Measurements from ENCODE around the gene PLEKHF1.

The PLEKHF1 gene

DNA sequence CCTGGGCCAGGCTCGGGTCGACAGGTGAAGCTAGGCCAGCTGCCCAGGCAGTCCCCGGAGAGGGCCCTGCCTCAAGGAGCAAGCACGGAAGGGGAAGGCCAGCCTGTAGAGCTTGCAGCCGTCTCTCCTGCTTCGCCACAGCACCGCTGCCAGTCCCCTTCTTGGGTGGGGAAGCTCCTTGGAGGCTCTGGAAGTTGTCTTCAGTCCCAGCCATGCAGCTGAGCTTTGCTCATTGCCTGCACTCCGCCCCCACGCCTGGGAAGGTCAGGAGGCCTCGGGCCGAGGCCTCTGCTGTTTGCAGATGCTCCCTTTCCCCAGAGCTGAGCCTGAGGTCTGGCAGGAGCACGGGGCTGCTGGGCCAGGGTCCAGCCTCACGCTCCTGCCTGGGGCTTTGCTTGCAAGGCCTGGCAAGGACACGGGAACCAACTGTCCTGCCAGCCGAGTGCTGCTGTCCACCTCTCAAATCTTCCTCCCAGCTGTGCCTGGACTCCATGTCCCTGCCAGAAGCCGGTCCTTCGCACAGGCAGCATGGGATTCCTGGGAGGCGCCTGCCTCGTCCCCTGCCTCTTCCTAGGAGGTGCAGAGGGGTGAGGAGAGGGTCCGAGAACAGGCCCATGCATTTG, 13.3 kb downstream of the PLEKHF1 start:
- peak; percentile 53 for DNase-seq (ENCODE audit: low spot score)

DNA sequence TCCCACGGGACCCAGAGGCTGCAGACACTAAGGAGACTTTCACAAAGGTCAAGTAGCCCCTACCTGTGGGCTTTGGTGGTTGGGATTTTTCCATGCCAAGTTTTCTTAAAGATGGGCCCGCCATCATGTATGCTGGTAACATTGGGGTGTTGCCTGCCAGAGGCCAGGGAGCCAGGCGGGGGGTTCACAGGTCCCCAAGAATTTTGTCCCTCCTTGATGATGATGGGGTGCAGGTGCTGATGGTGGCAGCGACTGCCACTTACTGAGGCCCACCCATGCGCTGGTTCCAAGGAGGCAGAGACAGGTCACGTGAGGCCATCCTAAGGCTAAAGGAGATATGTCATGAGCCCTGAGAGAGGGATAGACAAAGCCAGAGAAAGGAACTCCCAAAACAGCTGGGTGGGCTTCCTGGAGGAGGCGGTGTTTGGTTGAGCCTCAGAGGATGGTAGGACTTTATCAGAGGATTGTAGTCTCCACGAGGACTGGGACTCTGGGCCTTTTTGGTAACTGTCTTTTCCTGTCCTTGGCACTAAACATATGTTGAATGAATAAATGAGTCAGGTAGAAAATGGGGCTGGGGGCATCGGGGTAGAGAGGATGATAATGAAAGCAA, 14.4 kb downstream of the PLEKHF1 start:
- no peak for DNase-seq (ENCODE audit: low spot score)

DNA sequence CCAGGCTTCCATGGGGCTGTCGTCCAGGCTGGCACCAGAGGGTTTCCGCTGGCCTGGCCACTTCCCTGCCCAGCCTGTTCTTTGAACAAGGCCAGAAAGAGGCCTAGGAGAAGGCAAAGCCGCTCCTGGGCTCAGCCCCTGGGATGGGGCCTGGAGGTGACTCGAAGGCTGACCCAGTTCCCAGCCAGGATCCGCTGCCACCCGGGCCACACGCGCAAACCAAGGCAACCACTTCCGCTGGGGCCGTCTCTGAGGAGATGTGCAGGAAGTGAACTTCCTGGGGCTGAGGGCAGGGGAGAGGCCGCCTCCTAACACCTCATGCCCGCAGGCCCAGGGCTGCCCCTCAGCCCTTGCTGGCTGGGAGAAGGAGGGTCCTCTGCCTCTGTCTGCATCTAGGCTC, 15.2 kb downstream of the PLEKHF1 start:
- peak; percentile 40 for DNase-seq (ENCODE audit: low spot score)

DNA sequence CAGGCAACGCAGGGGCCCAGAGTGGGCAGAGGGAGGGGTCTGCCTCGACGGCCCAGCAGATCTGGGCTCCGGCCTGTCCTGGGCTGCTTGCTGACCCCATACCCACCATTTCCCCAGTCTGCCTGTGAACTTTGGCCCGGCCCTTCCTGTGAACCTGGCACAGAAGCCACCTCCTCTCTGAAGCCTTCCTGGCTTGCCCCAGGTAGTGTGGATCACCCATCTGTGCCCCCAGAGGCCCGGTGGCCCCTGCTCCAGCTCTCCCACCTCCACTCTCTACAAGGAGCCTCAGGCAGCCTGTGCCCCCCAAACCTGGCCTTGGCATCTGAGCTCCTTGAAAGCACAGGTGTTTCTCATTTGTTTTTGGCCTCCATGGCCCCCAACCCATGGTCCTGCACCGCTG, 15.7 kb downstream of the PLEKHF1 start:
- DNase-seq (ENCODE audit: low spot score), result no peak

DNA sequence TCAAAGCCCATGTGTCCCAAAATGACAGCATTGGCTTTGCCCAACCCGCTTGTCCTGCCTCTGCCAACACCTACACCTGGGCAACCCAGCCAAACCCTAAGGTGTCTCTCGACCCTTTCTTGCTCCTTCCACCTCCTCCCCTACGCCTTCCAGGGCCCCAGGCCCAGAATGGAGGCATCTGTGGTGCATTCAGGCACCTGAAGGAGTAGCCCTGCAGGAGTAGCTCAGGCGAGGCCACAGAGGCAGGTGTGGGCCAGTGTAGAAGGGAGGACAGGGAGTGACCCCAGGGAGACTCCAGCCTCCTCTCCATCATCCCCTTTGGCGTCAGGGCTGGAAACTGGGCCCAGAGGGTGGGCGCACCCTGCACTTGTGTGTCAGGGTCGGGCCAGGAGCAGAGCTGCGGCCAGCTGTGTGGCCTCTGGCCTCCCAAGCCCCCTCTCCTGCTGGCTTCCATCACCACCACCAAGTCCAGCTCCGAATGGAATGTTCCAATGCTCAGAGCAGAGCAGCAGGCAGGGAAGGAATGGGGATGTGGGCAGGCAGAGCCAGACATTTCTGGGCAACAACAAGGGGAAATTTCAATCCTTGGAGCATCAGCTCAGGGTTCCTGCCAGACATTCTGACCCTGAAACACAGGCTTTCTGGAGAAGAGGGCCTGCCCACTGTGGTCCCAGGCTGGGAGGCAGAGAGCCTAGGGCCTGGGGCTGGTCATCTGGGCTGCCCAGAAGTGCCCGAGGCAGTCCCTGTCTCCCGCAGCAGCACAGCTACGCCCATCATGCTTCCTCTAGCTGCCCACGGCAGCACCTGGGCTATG, 16.4 kb downstream of the PLEKHF1 start:
- DNase-seq (ENCODE audit: low spot score), result peak; percentile 43

DNA sequence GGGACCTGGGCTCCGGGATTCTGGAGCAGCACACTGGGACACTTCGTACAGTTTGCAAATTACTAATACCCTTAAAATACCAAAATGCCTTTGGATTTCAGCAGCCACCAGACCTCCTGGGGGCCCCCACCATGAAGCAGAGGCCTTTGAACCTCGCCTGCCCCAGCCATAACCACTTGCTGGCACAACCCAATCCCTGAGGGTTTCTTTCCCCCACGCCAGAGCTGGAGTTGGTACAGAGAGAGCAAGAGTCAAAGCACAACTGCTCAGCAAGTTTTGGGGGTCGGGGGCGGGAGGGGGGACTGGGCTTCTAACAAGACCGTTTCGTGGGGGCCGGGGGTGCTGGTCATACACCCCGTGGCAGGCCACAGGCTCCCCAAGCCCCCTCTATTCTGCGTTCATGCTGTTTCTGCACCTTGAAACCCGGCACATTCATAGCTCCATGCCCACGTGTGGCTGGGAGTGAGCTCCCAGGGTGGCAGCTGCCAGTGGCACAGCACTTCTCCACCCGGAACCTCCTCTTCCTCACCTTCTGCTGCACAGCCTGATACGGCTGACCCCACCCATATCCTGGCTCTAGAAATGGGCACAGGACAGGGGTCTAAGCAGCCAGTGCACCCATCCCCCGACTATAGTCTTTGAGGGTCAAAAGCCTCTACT, 17.1 kb downstream of the PLEKHF1 start:
- peak; percentile 45 for DNase-seq (ENCODE audit: low spot score)

DNA sequence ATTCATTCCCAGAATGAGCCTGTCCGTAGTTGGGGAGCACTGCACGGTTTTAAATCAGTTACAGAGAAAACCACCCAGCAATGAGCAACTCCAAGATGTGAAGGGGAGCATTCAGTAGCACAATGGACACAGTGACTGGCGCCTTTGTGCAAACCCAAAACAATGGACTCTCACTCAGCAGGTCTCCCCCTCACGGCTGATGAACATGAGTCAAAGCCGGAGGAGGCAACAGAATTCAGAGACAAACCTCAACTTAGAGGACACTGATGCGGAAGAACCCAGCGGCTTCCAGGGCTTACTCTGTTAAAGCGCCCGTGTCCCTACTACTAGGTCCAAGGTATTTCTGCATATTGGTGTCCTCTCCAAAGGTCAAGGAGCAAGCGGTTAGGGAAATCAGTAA, 17.7 kb downstream of the PLEKHF1 start:
- peak; percentile 96 for DNase-seq (ENCODE audit: low spot score)

DNA sequence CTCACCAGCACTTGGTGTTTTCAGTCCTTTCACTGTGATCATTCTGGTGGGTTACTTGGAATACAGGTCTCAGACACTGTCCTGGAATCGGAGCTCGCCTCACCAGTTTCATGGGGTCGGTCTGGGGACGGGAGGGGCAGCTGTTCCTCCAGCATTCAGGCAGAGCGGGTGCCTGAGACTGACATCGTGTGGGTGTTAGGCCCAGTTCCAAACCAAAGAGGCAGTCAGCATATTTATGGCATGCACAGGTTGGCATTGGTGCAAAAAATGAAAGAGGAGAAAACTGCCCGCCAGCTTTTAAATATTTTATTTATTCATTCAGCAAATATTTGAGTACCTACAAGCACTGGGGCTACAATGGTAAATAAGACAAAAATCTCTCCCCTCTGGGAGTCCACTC, 20.1 kb downstream of the PLEKHF1 start:
- no peak for DNase-seq (ENCODE audit: low spot score)

DNA sequence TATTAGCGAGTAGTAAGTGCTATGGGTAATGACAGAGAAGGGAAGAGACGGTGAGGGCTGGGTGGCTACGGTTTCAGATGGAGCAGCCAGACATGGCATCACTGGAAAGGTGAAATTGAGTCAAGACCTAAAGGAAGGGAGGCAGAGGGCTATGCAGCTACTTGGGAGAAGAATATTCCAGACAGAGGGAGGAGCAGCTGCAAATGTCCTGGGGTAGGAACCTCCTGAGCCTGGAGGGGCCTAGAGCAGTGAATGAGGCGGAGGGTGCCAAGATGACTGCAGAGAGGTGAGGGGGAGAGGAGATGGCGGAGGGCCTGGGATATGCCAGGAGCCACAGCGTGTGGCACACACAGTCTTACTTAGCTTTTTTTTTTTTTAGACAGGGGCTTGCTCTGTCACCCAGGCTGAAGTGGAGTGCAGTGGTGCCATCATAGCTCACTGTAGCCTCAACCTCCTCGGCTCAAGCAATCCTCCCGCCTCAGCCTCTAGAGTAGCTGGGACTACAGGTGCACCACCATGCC, 21.1 kb downstream of the PLEKHF1 start:
- no peak for DNase-seq (ENCODE audit: low spot score)

DNA sequence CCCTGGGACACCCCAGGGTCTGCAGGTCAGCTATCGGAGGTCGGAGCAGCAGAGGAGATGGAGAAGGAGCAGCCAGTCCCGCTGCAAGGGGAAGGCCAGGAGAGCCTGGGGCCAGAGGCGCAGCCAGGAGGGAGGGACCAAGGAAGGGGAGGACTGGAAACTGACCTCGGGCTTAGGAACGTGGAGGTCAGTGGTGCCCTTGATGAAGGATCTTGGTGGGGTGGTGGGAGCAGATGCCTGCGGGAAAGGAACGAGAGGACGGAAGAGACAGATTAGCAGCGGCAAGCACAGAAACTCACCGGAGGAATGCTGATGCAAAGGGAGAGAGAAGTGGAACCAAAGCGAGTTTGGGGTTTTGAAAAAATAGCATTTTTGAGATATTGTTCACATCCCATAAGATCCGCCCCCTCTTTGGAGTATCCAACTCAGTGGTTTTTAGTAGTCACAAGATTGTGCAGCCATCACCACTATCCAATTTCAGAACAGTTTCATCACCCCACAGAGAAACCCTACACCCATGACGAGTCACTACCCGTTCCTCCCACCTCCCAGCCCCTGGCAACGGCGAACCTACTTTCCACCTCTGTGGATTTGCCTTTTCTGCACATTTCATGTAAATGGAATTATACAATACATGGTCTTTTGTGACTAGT, 22.1 kb downstream of the PLEKHF1 start:
- DNase-seq (ENCODE audit: low spot score), result no peak

DNA sequence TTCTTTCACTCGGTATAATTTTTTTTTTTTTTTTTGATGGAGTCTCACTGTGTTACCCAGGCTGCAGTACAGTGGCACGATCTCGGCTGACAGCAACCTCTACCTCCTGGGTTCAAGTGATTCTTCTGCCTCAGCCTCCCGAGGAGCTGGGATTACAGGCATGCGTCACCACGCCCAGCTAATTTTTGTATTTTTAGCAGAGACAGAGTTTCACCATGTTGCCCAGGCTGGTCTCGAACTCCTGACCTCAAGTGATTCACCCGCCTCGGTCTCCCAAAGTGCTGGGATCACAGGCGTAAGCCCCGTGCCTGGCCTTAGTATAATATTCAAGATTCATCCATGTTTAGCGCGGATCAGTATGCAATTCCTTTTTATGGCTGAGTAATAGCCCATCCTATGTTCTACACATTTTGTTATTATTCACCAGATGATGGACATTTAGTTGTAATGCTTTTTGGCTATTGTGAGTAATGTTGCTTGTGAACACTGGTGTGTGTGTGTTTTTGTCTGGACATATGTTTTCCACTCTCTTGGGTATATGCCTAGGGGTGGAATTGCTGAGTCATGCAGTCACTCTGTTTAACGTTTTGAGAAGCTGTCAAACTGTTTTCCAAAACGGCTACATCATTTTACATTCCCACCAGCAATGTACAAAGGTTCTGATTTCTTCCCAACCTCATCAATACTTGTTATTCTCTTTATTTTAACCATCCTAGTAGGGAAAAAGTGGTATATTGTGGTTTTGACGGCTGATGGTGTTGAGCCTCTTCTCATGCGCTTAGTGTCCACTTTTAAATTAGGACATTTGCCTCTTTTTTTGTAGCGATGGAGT, 22.9 kb downstream of the PLEKHF1 start:
- DNase-seq (ENCODE audit: low spot score), result no peak

DNA sequence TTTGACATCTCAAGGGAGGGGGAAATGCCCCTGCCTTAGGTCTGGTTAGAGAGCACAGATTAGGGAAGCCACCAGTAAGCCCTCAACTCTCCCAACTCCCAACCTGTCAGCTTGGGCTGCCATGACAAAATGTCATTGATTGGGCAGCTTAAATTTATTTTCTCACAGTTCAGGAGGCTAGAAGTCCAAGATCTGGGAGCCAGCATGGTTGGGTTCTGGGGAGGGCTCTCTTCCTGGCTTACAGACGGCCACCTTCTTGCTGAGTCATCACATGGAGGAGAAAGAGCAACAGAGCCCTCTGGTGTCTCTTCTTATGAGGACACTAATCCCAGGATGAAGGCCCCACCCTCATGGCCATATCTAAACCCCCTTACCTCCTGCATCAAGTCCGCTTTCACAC, 25.6 kb downstream of the PLEKHF1 start:
- DNase-seq (ENCODE audit: low spot score), result no peak

DNA sequence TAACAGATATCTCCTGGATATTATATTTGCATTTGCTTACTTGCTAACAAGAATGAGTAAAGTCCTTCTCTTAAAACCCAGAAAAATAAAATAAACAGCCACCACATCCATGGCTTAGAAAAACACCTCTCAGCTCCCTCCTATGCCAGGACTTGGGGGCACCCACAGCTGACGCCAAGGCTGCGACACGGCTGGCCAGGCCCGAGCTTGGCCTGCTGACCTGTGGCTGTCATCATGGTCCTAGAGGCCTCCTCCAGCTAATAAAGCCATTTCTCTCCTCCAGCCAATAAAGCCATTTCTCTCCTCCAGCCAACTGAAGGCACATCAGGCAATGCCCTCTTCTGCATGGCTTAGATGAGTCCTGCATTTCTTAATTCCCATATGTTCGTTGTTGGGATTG, 28.9 kb downstream of the PLEKHF1 start:
- DNase-seq (ENCODE audit: low spot score), result no peak

DNA sequence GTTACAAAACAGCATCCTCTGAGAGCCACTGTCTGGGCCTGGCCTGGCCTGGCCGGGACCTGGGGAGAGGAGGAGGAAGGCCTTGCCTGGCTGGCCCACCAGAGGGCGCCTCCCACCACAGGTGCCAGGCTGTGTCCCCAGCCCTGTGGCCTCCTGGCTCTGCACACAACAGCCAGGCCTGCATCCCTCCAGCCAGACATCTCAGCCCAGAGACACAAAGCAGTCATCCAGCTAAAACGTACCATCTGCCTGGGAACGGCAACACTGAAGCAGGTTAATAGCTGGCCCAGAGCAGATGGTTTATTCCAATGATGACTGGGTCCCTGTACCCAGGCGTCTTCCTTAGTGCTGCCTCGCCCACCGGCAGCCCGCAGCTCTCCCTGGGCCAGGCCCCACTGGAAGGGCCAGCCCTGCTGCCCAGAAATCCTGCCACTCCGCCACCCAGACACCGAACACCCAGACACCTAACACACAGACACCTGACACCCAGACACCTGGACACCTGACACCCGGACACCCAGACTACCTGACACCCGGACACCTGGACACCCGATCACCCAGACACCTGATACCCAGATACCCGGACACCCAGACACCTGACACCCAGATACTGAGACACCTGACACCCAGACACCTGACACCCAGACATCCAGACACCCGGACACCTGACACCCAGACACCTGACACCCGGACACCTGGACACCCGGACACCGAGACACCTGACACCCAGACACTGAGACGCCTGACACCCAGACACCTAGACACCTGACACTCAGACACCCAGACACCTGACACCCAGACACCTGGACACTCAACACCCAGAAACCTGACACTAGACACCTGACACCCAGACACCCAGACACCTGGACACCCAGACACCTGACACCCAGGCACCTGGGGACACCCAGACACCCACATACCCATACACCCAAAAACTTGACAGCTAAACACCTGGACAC, 29.7 kb downstream of the PLEKHF1 start:
- peak; percentile 95 for DNase-seq (ENCODE audit: low spot score)

DNA sequence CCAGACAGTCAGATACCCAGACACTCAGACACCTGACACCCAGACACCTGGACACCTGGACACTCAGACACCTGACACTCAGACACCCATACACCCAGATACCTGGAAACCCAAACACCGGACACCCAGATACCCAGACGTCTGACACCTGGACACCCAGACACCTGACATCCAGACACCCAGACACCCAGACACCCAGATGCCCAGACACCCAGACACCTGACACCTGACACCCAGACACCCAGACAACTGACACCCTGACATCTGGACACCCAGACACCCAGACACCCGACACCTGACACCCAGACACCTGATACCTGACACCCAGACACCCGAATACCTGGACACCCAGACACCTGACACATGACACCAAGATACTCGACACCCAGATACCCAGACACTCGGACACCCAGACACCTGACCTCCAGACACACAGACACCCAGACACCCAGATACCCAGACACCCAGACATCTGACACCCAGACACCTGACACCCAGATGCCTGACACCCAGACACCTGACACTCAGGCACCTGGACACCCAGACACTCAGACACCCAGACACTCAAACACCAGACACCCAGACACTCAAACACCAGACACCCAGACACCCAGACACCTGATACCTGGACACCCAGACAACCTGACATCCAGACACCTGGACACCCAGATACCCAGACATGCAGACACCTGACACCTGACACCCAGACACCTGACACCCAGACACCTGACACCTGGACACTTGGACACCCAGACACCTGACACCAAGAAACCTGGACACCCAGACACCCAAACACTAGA, 30.7 kb downstream of the PLEKHF1 start:
- DNase-seq (ENCODE audit: low spot score), result no peak

DNA sequence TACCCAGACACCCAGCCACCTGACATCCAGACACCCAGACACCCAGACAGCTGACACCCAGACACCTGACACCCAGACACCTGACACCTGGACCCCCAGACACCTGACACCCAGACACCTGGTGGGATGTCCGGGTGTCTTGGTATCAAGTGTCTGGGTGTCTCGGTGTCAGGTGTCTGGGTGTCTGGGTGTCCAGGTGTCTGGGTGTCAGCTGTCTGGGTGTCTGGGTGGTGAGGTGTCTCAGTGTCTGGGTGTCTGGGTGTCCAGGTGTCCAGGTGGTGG, 31.2 kb downstream of the PLEKHF1 start:
- no peak for DNase-seq (ENCODE audit: low spot score)

DNA sequence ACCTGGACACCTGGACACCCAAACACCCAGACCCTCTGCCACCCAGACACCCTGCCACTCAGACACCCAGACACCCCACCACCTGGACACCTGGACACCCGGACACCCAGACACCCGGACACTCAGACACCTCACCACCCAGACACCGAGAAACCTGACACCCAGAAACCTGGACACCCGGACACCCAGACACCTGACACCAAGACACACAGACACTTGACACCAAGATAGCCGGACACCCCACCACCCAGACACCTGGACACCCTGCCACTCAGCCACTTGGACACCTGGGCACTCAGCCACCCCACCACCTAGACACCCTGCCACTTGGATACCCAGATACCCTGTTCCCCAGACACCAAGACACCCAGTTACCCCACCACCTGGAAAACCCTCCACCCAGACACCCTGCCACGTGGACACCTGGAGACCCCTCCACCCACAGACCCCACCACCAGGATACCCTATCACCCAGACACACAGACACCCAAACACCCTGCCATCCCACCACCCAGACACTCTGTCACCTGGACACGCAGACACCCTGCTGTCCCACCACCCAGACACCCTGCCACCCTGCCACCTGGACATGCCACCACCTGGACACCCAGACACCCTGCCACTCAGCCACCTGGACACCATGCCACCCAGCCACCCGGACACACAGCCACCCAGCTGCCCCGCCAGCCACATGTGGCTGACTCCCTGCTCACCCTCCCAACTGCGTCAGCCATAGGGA, 32.4 kb downstream of the PLEKHF1 start:
- DNase-seq (ENCODE audit: low spot score), result no peak

DNA sequence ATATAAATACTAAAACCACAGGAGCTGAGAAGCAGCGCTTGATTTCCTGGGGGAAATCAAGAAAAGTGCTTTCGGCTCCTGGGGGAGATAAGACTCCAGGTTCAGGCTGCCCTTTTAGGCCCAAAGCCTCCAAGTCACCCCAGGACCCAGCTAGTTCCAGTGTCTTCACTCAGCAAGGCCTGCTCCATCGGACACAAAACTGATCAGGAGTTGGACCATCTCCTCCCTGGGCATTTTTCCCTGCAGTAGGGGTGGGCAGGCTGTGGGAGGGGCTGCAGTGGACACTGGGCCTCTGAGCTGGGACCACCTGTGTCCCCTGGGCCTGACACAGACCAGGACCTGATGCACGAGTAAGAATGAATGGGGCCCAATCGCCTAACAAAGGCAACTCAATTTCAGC, 34.6 kb downstream of the PLEKHF1 start:
- DNase-seq (ENCODE audit: low spot score), result no peak

DNA sequence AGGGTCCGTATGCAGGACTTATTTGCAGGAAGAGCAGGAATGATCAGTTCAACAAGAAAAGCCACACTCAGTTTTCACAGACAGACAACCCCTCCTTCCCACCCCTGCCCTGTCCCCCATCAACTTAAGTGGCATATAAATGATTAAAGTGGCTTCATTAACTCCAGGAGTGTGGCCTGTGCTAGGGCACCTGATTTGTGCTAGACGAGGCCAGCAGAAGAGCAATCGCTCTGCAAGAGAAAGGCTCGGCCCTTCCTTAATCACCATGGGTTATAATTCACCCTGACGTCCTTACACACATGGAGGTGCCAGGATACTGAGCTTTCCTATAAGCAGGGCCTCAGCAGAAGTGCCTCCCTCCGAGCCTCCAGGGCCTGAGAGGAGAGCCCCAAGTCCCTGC, 35.2 kb downstream of the PLEKHF1 start:
- DNase-seq (ENCODE audit: low spot score), result no peak

Measured in globus pallidus (tissue), 1 donor.